ENCODE results near the gene FBXL12. TPM values are rescaled to one million over a fixed set of nuclear protein-coding genes. Genes with fewer than 3 reads are reported as not detected.
"Not testable (repeated sequence)": the region's sequence is repeated elsewhere in the genome, so short reads cannot be mapped to it uniquely, and the experiment has no call there.

Gene FBXL12
- total RNA-seq, 1 experiment from 2014 or later: 16.9 TPM

GRCh38 chr19:9849791-9850190, 30.9 kb upstream of the FBXL12 start:
- DNase-seq (ENCODE audit: low read depth in 1 of 2, low spot score in 2 of 2): no peak
- Histone ChIP-seq H3K36me3 (peaks cover 53% of the 10 kb centered on the region), H3K4me1 (replicated peaks) (peaks cover 14% of the 10 kb centered on the region), H3K4me3 (no peak overlapping the region), H3K9me3 (replicated peaks) (no peaks in the 10 kb centered on the region), H3K27ac (no peak overlapping the region), H3K27me3 (replicated peaks) (no peaks in the 10 kb centered on the region)

GRCh38 chr19:9848762-9849161, 29.9 kb upstream of the FBXL12 start:
- no peaks in the 10 kb centered on the region for H3K9me3 ChIP-seq (replicated peaks)
- H3K36me3 ChIP-seq: peaks cover 61% of the 10 kb centered on the region
- no peak overlapping the region for H3K4me3 ChIP-seq
- H3K4me1 ChIP-seq (replicated peaks): peaks cover 14% of the 10 kb centered on the region
- H3K27ac ChIP-seq: no peak overlapping the region
- no peak for DNase-seq (ENCODE audit: low read depth in 1 of 2, low spot score in 2 of 2)
- no peaks in the 10 kb centered on the region for H3K27me3 ChIP-seq (replicated peaks)

- Histone ChIP-seq H3K9me3 (replicated peaks) (no peaks in the 10 kb centered on the region), H3K4me3 (no peak overlapping the region), H3K27me3 (replicated peaks) (no peaks in the 10 kb centered on the region), H3K4me1 (replicated peaks) (peaks cover 13% of the 10 kb centered on the region), H3K36me3 (peaks cover 68% of the 10 kb centered on the region), H3K27ac (no peak overlapping the region)
- DNase-seq (ENCODE audit: low read depth in 1 of 2, low spot score in 2 of 2): no peak
Observed at GRCh38 chr19:9848060-9848459, 29.2 kb upstream of the FBXL12 start.

- H3K27ac ChIP-seq: peak overlapping the region; percentile 27; the same call in 1 of the 2 replicates
- peak; percentile 53 to 86 for DNase-seq (ENCODE audit: low read depth in 1 of 2, low spot score in 2 of 2)
- 0 out of 2 replicates have a peak, but pooled peaks cover 2% of the 10 kb centered on the region for H3K9me3 ChIP-seq (replicated peaks)
- H3K36me3 ChIP-seq: peaks cover 70% of the 10 kb centered on the region
- no peaks in the 10 kb centered on the region for H3K27me3 ChIP-seq (replicated peaks)
- 0 out of 2 replicates have a peak, but pooled peaks cover 9% of the 10 kb centered on the region for H3K4me1 ChIP-seq (replicated peaks)
- H3K4me3 ChIP-seq: no peak overlapping the region
Observed at GRCh38 chr19:9847087-9847671, 28.3 kb upstream of the FBXL12 start.

GRCh38 chr19:9843626-9844273, 24.9 kb upstream of the FBXL12 start:
- DNase-seq (ENCODE audit: low read depth in 1 of 2, low spot score in 2 of 2): not testable (repeated sequence)
- H3K36me3 ChIP-seq: peaks cover 84% of the 10 kb centered on the region

GRCh38 chr19:9842834-9843625, 24.2 kb upstream of the FBXL12 start:
- Histone ChIP-seq H3K36me3 (peaks cover 84% of the 10 kb centered on the region), H3K27me3 (replicated peaks) (no peaks in the 10 kb centered on the region), H3K27ac (no peak overlapping the region), H3K9me3 (replicated peaks) (0 out of 2 replicates have a peak, but pooled peaks cover 2% of the 10 kb centered on the region), H3K4me1 (replicated peaks) (0 out of 2 replicates have a peak, but pooled peaks cover 9% of the 10 kb centered on the region), H3K4me3 (no peak overlapping the region)
- no peak for DNase-seq (ENCODE audit: low read depth in 1 of 2, low spot score in 2 of 2)

More at GRCh38 chr19:9843626-9844273, 24.9 kb upstream of the FBXL12 start:
- H3K27ac ChIP-seq; H3K27me3 ChIP-seq (replicated peaks); H3K9me3 ChIP-seq (replicated peaks); H3K4me3 ChIP-seq; H3K4me1 ChIP-seq (replicated peaks): not testable (repeated sequence)

GRCh38 chr19:9839415-9839814, 20.5 kb upstream of the FBXL12 start:
- Histone ChIP-seq H3K27ac (no peak overlapping the region), H3K9me3 (replicated peaks) (0 out of 2 replicates have a peak, but pooled peaks cover 2% of the 10 kb centered on the region), H3K27me3 (replicated peaks) (no peaks in the 10 kb centered on the region), H3K4me1 (replicated peaks) (peaks cover 9% of the 10 kb centered on the region), H3K4me3 (no peak overlapping the region), H3K36me3 (peaks cover 86% of the 10 kb centered on the region)
- no peak for DNase-seq (ENCODE audit: low read depth in 1 of 2, low spot score in 2 of 2)

- H3K9me3 ChIP-seq (replicated peaks): 0 out of 2 replicates have a peak, but pooled peaks cover 2% of the 10 kb centered on the region
- no peak overlapping the region for H3K27ac ChIP-seq
- peaks cover 9% of the 10 kb centered on the region for H3K4me1 ChIP-seq (replicated peaks)
- DNase-seq (ENCODE audit: low read depth in 1 of 2, low spot score in 2 of 2): no peak
- no peaks in the 10 kb centered on the region for H3K27me3 ChIP-seq (replicated peaks)
- H3K4me3 ChIP-seq: no peak overlapping the region
- H3K36me3 ChIP-seq: peaks cover 82% of the 10 kb centered on the region
Observed at GRCh38 chr19:9838324-9838723, 19.4 kb upstream of the FBXL12 start.

- Histone ChIP-seq H3K27me3 (replicated peaks) (no peaks in the 10 kb centered on the region), H3K9me3 (replicated peaks) (no peaks in the 10 kb centered on the region), H3K27ac (no peak overlapping the region; the same call in 1 of the 2 replicates), H3K4me3 (peak overlapping the region; percentile 77), H3K4me1 (replicated peaks) (peaks cover 9% of the 10 kb centered on the region), H3K36me3 (peaks cover 68% of the 10 kb centered on the region)
- DNase-seq (ENCODE audit: low read depth in 1 of 2, low spot score in 2 of 2): peak in 1 of 2 experiments; percentile 15
Observed at GRCh38 chr19:9836021-9836420, 17.1 kb upstream of the FBXL12 start.

GRCh38 chr19:9835507-9835949, 16.6 kb upstream of the FBXL12 start:
- Histone ChIP-seq H3K36me3 (peaks cover 67% of the 10 kb centered on the region), H3K9me3 (replicated peaks) (no peaks in the 10 kb centered on the region), H3K4me3 (peak overlapping the region; percentile 77), H3K4me1 (replicated peaks) (peaks cover 9% of the 10 kb centered on the region), H3K27me3 (replicated peaks) (no peaks in the 10 kb centered on the region), H3K27ac (peak overlapping the region; percentile 31; the same call in 1 of the 2 replicates)
- DNase-seq (ENCODE audit: low read depth in 1 of 2, low spot score in 2 of 2): no peak

- Histone ChIP-seq H3K4me3 (peak within 1 kb of the TSS; percentile 77), H3K9me3 (replicated peaks) (no peaks in the 10 kb centered on the region), H3K36me3 (peaks cover 66% of the 10 kb centered on the region), H3K27me3 (replicated peaks) (no peaks in the 10 kb centered on the region), H3K4me1 (replicated peaks) (peaks cover 9% of the 10 kb centered on the region), H3K27ac (peak within 1 kb of the TSS; percentile 40)
- peak; percentile 98 to 99 for DNase-seq (ENCODE audit: low read depth in 1 of 2, low spot score in 2 of 2)
Observed at GRCh38 chr19:9834726-9835506, 16.0 kb upstream of the FBXL12 start, which contains the start of gene PIN1. PIN1 (plus strand) TSS chr19:9835318; CDS start chr19:9835345, 27 bp downstream.

- Histone ChIP-seq H3K27me3 (replicated peaks) (no peaks in the 10 kb centered on the region), H3K9me3 (replicated peaks) (no peaks in the 10 kb centered on the region), H3K4me3 (peak overlapping the region; percentile 77), H3K4me1 (replicated peaks) (peaks cover 9% of the 10 kb centered on the region), H3K36me3 (peaks cover 66% of the 10 kb centered on the region), H3K27ac (peak overlapping the region; percentile 40; the same call in 1 of the 2 replicates)
- DNase-seq (ENCODE audit: low read depth in 1 of 2, low spot score in 2 of 2): no peak
Observed at GRCh38 chr19:9834307-9834725, 15.4 kb upstream of the FBXL12 start.

- Histone ChIP-seq H3K27me3 (replicated peaks) (no peaks in the 10 kb centered on the region), H3K4me1 (replicated peaks) (peaks cover 5% of the 10 kb centered on the region; the same call in 1 of the 2 replicates), H3K4me3 (peak overlapping the region; percentile 71), H3K9me3 (replicated peaks) (no peaks in the 10 kb centered on the region), H3K27ac (no peak overlapping the region), H3K36me3 (peaks cover 50% of the 10 kb centered on the region)
- no peak for DNase-seq (ENCODE audit: low read depth in 1 of 2, low spot score in 2 of 2)
Observed at GRCh38 chr19:9828551-9829063, 9.7 kb upstream of the FBXL12 start.
